ENCODE measurements around the gene VWF.

The VWF gene

DNA sequence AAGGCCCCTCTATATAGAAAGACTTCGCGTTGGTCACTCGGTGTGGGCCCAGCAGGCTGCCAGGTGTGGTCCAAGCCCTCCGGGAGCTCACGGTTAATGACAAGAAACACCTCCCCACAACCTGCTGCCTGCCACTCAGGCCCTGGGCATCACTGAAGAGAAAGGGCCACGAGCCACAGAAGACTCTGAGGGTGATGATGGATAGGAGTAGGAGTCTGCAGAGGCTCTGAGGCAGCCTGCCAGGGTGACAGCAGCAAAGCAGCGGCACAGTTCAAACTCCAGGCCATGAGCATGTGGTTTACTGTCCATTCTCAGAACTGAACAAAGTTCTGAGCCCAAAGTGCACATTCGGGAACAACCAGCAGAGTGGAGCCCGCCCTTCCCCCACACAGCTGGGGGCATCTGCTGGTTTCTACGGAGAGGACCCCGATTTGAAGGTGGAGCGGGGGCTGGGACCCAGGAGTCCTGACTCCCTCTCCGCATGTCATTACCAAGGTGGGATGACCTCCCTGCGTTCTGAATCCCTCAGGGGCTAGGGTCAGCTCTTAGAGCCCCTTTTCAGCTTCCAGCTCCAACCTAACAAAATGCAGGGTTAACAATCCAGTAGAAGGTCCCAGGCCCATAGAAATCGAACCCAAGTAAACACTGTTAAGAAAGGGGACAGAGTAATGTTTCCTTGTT, 65.8 kb downstream of the VWF start:
- ATAC-seq = no peak

DNA sequence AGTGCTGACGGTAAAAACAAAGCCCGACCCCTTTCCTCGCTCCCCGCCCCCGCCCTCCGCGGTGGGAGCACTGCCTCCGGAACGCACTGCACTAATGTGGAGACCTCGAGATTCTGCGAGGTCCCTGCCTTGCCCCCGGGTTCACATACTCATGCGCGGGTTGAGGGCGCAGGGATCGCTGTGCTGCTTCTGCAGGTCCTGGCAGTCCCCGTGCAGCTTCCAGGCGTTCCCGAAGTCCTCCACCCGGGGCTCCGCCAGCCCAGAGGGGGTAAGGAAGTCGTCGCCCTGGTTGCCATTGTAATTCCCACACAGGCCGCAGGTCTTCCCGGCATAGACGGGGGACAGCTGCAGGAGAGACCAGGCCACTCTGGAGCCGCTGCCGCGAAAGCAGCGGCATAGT, 66.8 kb downstream of the VWF start:
- no peak for ATAC-seq

DNA sequence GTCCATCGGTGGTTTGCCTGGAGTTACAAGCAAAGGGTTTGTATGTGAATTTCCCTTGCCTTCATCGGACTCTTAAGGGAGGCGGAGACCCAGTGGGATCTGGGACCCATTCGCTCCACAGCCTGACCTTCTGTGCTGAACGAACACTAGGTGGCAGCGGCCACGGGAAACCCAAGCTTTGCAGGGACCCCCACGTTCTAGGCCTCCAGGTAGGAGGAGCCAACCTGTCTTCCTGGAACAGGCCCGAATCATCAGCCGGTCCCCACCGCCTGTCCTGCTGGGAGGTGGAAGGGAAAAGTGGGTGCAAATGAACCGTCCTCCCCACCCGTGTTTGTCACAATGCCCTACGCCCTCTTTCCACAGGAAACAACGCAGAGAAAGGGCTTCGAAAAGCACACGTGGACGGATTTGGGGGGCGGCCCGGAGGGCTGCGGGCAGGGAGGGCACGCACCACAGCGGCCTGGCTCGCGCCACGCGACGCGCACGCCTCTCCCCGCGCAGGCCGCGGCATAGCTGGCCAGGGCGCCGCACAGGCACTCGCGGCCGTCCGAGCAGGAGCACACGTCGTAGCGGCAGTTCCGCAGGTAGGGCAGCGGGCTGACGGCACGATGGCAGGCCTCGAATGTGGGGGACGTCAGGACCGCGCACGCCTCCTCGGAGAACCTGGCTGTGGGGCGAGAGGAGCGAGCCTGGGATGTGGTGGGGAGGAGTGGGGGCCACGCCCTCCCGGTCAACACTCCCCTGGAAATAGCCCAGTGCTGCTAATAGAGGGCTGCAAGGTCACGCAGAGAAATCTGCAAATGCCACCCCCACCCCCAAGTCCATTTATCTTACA, 67.8 kb downstream of the VWF start:
- peak; percentile 30 to 62 for ATAC-seq

DNA sequence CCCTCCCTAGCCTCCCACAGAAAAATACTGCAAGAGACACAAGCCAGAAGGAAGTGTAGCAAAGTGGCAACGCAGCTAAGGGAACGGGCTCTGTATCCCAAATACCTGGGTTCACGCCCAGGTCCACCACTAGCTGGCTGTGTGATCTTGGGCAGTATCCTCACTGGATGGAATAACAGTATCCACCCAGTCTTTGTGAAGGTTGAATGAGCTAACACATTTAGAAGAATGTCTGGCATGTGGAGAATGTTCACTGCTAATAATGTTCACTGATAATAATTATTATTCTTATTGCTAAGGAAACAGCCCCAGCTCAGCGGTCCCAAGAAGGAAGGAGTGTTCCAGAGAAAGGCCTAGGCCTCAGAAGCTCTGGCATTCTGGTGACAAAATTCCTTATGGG, 70.9 kb downstream of the VWF start:
- no peak for ATAC-seq

DNA sequence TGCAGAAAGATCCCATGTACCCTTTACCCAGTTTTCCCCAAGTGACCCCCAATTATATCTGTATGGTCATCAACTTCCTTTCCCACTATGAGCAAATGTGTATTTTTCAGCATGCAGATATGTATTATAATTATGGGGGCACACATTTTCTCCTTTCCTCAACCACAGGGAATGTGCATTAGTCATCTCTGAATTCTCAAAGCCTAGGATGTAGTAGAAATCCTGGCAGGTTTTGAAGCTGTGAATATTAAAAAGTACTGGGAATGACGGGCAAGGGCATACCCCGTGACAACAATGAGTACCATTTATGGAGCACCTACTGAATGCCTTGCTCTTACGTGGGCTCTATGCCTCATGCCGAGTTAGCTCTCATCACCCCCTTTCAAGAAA, 71.5 kb downstream of the VWF start:
- ATAC-seq = no peak

DNA sequence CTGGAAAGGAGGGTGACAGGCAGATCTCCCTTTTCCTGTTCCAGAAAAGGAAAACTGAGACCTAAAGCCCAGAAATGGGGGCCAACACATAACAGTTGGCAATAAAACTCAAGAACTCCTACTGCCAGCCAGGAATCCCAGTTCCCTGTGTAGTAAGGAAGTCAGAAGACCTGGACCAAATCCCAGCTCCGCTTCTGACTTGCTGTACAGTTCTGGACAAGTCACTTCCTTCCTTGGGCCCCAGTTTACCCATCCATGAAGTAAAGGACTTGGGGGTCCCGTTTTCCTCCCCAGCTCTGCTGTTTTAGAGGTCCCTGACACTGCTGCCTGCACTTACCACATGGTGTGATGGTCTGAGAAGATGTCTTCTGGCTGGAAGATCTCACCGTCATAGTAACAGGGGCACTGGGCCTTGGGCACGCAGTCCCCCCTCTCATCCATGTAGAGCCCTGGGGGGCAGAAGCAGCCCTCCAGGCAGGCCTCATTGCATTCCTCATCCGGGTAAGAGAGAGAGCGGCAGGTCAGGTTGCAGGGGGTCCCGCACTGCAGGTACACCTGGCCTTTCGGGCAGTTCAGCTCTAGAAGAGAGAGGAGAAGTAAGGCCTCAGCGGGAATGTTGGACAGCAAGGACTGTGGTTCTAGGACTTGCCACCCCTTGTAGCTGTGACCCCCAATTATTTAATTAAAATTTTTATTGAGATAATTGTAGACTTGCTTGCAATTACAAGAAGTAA, 72.1 kb downstream of the VWF start:
- no peak for ATAC-seq

DNA sequence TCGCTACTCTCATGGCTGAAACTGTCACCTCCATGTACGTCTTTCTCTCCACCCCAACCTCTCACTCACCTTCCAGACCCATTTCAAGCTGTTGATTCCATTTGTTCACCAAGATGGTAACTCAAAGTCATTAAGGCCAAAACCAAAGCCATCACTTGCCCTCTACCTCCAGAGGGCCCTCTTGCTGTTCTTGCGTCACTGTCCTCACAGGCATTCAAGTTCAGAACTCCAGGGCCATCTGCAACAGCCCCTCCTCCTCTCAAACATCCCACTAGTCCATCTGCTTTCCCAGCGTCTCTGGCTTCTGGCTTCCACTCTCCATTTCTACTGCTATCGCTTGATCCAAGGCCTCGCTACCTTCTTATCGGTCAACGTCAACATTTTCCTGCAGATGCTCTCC, 74.5 kb downstream of the VWF start:
- no peak for ATAC-seq

DNA sequence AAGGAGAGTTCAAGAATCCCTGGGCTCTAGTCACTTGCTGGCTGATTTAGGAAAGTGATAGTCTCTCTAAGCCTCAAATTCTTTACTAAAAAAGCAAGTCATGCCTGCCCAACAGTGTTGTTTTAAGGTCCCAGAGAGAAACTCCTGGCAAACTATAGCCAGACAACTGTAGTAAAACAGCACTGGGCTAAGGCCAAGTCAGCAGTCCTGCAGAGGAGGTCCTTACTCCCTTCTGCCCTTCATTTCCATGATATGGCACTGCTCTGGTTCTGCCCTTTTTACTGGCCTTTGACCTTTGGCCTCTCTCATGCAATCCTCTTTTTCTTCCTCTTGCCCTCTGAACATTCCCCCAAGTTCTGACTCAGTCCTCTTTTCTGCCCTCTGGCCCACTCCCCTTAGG, 74.9 kb downstream of the VWF start:
- no peak for ATAC-seq

DNA sequence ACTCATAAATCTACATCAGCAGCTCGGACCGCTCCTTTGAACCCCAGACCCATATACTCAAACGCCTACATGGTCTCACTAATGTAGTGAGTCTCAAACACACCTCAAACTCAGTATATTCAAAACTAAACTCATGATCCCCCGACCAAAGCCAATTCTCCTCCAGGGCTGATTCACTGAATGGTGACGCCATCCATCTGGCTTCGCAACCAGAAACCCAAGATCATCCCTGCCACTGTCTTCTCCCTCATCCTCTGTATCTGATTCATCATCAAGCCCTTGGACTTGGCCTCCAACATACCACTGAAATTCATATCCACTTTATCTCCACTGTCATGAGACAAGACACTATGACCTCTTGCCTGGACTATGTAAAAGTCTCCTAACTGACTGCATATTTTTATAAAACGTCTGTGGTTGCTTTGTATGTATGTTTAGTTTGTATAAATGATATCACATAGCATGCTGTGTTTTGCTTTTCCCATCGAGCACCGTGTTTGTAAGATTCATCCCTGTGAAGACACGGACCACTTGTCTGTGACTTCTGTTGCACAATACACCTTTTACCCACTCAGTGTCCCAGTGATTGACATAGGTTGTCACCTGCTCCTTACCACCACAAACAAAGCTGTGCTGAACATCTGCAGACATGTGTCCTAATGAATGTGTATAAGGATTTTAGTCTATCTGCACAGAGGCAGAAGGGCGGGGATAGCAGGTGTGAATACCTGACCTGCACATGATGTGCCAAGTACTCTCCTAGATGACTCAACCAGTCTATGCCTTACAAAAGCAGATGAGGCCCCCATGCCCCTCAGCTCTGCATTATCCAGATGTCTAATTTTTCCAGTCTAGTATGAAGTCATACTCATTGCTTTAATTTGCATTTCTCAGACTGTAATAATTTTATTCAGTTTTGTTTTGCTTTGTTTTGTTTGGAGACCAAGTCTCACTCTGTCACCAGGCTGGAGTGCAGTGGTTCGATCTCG, 76.9 kb downstream of the VWF start:
- peak in 1 of 2 donors; percentile 24 for ATAC-seq

DNA sequence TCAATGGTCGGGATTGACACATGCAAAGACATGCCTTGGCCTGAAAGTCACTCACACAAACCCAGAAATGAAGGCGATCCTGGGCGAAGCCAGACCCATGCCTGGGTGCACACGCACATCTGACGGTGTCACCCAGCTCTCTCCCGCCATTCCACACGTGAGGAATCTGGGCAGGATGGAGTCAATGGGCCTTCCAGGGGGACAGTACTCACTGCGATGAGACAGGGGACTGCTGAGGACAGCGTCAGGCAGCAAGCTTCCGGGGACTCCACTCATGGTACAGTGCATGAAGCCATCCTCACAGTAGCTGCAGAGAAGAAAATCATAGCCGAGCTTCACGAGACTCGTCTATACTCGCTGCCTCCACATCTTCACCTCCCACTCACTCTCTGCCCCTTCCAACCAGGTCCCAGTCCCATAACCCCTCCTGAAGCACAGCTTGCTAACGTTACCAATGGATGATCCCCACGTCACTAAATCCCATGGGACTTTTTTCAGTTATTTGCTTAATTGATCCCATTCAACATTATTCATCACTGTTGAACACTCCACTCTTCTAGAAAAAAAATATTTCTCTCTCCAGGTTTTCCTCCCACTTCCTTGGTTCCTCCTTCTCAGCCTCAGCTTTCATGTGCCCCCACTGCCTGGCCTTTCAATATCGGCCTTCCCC, 77.8 kb downstream of the VWF start:
- ATAC-seq = no peak

DNA sequence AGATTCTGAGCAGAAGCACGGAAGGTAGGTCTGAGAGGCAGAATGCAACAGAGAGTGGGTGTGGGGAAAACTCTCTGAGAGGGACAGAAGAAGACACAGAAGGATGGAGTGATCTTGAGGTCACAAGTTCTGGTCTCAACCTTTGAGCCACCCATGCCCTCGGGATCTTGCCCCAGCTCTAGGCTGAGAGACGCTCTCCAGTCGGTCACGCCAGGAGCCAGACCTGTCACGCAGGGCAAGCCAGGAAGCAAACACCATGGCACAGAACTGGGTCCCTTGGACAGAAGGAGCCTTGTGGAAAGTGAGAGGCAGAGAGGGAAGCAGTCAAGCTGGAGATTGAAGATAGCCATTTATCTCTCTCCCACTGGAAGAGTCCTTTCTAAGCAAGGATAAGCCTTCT, 79.0 kb downstream of the VWF start:
- no peak for ATAC-seq

DNA sequence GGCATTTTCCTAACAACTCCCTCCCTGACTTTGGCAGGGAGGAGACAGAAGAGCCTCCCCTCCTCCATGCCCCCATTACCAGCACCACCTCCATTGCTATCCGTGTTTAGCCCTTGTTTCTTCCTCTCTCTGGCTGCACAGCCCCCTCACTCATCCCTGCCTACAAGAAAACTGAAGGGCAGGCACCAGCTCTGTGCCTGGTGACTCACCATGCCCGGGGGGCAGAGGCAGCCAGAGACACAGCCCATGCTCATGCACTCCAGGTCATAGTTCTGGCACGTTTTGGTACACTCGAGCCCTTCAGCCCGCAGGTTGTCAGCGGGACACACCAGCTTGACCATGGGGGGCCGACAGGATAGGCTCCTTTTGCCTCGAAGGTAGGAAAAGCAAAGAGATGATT, 80.4 kb downstream of the VWF start:
- ATAC-seq = no peak

DNA sequence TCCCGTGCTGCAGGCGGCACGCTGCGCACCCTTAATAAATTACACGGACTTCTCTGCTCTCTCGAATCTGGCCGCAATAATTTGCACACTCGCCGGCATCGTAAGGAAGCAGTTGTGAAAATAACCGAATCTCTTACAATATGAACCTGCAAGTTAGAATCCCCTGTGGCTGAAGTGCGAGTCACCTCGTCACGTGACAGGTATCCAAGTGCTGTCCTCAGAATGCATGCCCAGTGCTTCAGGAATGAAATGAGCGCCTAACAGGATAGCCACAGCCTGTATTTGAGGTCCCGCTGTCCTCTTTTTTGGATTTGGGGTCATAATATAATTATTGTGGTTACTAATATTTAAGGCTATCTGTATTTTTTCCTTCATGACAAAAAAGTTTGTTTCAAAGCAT, 82.0 kb downstream of the VWF start:
- no peak for ATAC-seq

DNA sequence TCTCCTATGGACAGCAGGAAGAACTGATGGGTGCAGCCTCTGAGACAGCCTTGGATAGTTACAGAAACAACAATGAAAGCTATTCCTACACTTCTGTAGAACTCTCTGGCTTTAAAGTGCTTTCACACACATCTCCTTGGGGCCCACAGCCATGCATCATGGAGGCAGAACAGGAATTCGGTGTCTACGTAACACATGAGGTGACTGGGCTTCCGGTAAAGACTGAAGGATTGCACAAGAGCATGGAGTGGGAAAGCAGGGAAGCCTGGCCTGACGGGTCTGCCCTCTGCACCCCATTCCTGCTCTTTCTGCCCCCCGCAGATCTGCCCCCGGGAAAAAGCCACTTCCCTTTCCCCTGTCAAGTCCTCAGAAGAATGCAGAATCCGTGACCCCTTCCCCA, 82.6 kb downstream of the VWF start:
- no peak for ATAC-seq

DNA sequence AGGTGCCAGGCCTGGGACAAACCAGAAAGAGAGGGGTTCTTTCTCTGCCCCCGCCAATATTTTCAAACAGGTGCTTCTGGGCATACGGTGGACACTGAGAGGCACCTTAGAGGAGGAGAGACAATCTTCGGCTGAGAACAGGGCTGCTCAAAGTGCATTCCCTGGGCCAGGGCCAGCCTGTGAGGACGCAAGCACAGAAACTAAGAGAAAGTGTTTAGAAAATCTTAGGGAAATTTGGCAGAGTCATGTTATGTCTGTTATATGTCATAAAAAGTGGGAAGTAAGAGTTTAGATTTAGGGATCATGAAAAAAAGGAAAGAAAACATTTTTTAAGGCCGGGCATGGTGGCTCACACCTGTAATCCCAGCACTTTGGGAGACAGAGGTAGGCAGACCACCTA, 83.7 kb downstream of the VWF start:
- ATAC-seq = no peak

DNA sequence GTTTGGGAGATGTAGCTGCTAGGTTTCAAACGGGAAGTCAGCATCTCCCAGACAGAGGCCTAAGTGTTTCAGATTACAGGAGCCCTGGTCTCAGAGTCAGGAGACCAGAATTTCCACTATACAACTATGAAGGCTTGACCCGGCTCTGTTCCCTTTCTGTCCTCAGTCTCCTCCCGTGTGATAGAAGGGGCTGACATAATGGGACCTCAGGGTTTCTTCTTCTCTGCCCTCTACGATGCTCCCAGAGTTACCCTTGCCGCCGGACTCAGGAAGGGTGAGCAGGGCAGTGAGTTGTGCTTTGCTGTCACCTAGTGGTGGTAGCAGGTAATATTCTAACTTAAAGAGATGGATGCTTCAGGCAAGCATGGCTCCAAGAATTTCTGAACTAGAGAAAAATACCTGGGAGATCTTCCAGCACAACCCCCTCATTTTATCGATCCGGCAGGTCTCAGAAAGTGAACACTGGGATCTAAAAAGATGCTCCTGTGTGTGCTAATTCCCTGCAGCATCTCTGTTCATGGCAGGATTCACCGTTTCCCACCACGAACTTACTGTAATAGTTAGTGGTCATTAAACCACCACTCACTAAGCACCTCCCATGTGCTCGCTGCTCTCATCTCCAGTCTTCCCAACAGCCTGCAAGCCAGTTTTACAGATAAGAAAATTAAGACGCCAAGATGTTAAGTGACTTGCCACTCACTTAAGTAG, 84.4 kb downstream of the VWF start:
- peak; percentile 70 to 83 for ATAC-seq

DNA sequence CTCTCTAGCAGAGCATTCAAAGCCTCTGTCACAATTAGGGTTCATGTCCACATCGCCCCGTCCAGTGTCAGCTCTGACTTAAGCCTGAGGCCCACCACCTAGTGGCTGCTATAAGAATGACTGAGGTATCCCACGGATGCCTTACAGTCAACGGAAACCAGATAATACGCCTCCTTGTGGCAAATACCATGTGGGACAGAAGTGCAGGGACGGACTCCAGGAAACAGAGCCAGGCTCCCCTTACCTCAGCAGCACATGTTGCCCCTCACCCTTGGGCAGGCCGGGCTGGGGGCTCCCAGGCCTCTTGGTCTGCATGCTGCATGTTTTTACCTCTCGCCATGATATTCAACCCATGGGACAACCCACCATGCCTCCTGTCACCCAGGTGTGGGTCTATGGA, 86.3 kb downstream of the VWF start:
- peak; percentile 57 to 65 for ATAC-seq

DNA sequence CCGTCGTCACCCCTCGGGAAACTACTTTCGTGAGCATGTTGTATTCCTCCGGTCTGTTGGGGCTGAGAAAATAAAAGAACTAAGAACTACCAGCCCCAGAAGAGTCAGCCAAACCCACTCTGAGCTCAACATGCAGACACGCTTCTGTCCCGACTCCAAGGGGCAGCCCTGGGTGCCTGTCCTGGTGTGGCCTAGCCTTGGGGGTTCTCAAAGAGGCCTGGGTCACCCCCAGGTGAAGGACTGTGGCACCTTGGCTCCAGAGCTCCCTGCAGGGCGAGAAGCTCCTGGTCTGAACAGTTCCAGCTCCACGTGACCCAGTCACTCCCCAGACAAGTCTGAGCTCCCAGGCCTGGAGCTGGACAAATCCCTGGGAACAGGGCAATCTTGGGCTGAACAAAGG, 87.0 kb downstream of the VWF start:
- no peak for ATAC-seq

DNA sequence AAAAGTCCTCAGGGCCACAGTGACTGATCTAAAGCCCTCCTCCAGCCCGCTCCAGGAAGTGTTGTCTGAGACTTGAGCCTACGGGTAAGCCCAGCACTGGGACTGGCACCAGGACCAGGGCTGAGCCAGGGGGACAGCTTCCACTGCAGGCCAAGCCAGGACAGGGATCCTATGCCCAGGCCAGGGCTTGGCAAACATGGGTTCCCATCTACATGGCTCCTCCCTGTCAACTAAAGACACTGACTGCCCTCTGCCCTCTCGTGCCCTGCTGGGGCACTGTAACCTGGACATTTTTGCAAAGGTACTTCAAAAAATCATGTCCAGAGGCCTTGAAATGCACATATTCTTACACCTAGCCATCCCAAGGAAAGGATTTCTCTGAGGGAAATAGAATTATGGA, 88.0 kb downstream of the VWF start:
- no peak for ATAC-seq

DNA sequence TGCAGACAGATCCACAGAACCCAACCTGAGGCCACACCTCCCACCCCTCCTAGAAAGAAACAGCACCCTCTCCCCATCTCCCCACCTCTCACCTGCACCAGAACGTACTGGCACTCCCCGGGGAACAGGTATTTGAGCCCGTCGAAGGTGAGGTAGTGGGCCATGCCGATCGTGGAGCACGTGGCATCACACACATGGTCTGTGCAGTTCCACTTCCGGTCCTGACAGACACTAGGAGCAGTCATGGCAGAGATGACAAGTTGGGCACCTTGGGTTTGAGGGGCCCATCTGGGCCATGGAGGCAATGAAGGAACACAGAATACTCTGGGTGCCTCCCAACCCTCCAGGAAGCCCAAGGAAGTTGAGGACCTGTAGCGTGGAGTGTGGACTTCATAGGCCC, 89.9 kb downstream of the VWF start:
- no peak for ATAC-seq

DNA sequence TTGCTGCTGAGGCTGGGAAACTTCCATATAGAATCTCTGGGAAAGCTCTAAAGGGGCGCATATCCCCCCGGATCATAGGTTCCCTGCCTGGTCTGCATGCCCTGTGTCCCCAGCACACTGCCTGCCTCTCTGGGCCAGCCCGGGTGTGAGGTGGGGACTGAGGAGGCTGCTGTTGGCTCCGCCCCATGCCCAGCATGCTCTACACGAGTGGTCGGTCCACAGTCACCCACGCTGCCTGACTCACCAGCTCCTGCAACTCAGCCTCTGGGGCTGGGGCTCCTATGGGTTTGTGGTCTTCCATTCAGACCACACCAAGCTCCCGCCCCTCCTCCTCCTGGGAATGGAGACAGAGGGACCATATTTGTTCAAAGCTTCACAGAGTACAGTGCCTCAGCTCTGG, 90.9 kb downstream of the VWF start:
- no peak for ATAC-seq
